HG03378 (cell line): ENCODE measurements around the gene IL9.

Experiments
- ATAC-seq: cut with Tn5 transposase; IDR thresholded peaks from one replicate; pipeline ENCODE4 v1.9.1; 2021; ENCODE audit warnings: mild to moderate bottlenecking, moderate library complexity; ENCODE audit not compliant: unreplicated experiment

The IL9 gene

DNA sequence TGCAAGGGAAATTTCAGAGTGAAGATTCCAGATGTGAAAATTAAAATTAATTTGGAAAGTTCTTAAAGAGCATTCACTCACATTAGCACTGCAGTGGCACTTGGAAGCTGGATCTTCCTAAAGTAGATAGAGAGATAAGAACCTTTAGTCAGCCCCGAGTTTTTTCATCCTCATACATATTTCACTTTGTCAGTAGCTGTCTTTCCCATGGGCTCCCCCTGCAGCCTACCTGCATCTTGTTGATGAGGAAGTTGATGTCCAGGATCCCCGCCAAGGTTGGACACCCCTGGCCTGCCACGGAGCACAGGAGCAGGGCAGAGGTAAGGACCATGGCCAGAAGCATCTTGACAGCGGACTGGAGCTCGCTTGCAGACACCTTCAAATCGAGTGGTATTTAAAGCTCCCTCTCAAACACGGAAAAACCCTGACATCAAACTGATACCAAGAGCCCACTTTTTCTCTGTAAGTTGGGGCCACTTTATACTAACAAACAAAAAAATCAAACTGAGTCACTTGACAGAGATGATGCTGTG is at the start of gene IL9:
Gene IL9 (minus strand): TSS at position 368 of the 533 bp plus-strand sequence. CDS start 25 bp downstream, at position 343.
- ATAC-seq: no peak

DNA sequence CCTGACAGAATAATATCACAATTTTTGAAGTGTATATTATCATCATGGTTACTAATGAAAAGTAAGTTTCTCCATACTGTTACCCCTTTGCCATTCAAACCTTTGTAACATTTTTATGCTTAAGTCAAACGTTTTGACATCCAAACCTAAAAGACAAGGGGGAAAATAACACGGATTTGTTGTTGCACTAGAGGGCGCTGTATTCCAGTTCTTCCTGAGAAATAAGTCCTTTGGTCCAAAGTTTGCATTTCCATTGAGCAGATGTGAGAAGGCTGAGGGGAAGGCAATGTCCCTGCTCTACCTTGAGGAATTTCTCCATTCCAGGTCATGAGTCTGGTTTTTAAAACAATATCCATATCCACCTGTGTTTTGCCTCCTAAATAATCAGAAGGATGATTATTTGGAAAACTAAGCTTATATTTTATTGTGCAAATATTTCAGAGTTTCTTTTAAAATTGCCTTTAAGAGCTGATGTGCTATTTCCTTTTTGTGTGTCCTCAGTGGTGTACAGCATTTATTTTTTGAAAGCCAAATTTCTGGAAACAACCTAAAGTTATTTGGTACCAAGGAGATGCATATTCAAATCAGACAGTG is 49.4 kb upstream of the IL9 start:
- no peak for ATAC-seq

DNA sequence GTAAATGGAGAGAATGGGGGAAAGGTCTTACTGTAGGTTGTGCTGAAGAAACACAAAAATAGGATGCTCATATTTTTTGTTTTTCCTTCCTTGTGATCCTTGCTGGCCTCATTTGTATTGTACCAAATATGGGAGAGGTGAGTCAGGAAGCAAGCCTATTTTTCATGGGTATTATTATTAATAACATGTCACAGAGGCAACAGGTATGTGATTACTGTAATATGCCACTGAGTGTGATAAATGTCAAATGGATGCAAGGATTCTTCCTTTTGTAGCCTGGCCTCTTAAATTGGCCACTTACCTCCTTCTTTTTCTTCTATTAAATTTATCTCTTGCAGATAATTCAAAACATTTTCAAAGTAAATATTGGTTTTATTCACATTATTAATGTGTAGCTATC is 48.9 kb upstream of the IL9 start:
- no peak for ATAC-seq

DNA sequence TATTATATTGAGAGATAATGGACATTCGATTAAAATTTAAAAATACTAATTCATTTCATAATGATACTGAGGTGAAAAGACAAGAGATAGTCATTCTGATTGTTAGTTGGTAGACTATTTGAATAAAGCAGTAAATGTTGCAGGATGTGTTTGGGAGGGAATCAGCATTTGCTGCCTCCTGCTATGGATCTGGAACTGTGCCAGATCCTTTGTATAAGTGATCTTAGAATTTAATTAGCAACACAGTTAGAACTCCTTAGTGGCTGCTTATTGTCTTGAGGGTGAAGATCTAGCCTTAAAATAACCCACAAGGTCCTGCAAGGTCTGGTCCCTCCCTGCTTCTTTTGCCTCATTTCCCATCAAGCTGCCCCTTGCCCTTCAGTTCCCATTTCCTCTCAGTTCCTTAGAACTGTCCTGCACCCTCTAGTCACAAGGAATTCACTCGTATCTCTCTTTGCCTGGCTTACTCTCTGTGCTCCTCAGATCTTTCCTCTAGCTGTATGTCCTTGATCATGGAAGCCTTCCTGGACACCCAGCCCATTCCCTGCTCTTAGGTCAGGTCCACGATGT is 46.6 kb upstream of the IL9 start:
- no peak for ATAC-seq

DNA sequence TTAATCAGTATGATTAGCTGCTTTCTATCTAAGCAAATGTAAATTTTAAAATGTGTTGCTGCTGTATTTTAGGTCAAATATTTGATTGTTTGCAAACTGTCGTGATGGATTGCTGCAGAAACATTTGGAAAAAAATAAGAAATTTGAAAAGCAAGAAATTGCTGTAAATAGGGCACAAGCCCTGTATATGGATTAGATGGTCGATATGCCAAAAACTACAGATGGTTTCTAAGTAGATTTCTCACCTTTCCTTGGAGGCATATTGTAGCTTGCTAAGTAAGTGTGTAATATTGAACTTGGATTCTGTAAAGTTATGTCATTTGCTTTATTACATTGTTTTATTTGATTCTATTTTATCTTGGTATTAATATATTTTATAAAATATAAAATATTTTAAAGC is 46.1 kb upstream of the IL9 start:
- no peak for ATAC-seq

DNA sequence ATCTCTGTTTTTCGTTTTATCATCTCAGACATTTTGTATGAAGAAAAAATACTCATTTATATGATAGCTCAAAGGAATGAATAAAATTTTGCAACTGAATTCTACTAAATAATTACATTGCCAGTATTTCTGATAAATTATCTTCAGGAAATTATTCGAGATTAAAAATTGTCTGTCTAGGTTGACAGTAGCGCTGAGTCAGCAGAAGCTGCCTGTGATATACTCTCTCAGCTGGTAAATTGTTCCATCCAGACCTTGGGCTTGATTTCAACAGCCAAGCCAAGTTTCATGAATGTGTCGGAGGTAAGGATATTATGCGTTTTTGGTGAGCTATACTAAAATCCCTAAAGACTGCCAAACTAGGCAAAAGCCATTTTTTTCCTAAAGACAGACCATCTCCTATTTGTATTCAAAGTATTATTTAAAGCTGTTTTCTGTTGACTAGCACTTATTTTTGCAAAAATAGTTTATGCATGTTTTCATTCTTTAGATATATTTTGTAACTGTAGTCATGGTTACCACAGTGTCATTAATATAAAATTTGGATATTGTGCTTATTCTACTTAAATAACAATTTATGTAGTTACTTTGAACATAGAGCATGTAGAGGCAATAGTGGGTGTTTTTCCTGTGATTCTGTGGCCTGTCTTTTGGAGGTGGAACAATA is 41.7 kb upstream of the IL9 start:
- ATAC-seq: no peak

DNA sequence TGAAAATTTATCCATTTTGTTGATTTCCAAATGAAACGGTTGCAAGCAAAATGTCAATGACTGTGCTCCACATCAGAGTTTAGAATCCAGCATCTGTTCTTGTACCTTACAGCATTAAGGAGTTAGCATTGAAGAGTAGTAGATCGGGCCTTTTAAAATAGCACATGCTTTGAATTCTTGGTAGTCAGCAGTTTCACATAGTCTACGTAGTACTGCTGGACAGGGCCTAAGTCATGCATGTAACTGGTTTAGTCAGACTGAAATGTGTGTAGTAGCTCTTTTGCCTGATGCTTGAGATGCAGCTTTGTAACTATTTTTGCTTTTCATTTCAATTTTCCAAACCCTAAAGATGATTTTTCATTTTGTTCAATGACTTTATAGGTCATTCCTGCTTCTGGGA is 39.3 kb upstream of the IL9 start:
- ATAC-seq: no peak

DNA sequence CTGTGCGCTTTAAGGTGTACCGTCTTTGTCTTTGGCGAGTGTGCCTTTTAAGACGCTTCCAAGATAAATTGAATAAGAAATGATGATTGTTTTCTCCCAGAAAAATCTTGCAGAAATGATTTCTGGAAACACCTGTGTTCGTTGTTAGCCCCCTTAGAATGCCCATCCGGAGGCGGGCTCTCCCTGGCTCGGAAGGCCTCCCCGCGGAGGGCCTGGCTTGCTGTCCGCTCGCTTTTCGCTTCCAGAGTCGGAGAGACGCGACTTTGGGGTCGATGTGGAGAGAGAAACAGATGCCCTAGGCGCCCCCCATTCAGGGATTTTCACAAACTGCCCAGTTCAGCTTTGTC is 35.3 kb upstream of the IL9 start:
- ATAC-seq: no peak

DNA sequence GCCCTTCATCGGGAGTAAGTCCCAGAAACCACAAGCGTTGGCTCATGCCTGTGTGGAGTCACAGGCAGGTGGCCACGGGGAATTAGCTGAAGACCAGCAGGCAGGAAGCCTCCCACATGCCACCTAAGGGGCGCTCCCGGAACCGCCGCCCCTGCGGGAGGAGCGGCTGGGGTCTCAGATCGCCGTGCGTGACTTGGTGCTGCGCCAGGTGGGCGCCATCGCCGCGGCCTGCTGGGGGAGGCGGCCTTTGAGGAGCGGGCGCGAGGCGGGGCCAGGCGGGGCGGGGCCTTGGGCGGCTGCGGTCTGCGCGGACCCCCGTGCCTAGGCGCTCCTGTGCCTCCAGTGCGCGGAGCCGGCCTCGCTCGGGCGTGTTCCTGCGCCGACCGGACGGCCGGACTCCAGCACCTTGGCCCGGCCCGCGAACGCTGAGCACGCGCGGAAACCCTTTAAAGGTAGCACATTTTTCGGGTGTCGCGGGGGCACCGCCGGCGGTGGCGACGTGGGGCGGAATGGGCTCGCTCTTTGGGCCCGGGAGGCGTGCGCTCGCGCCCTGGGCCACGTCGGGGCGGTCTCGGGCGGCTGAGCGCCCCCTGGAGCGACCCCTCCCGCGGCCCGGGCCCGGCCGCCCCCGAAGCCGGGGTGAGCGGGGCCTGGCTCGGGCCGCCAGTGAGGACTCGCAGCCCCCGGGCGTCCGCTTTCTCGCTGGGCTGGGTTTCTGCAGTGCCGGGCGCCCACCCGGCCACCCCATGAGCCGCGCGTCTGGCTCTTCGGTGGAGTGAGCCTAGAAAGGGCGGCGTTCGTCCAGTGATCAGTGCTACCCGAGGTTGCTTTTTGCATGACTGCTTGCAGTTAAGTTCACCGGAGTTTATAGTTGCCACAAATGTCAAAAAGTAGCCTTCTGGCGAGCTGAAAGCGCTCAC is 34.6 kb upstream of the IL9 start:
- ATAC-seq: no peak

DNA sequence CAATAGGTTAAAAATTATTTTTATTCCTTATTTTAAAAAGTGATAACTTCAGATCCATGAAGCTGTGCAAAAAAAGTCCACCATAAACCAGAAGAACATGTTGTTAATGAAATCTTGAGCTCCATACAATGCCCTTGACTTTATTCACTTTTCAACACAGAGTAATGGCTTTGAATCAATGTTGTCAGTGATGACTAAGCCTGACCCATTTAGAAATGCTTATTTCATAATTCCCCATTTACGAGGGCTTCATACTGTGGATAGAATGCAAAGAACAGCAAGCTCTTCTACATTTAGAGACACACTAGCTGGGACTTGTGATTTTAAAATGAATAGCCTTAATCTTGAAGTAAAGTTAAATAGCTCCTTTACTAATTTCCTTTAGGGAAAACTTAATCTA is 25.7 kb upstream of the IL9 start:
- no peak for ATAC-seq

DNA sequence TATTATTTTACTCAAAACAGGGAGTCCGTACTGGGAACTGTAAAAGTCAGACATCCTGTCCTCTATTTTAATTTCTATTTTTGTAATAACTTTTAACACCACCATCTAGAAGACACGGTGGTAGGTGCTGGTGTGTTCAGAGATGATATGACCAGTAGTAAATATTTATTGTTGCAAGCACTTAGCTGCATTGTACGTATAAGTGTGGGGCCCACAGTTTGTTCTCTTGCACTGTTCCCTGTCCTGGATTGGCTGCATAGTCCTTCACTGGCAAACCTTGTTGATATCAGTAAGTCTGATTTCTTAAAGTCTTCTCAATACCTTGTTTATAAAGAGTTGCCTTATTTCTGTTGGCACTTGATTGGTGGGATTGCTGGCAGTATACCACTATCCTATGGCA is 24.6 kb upstream of the IL9 start:
- ATAC-seq: no peak

DNA sequence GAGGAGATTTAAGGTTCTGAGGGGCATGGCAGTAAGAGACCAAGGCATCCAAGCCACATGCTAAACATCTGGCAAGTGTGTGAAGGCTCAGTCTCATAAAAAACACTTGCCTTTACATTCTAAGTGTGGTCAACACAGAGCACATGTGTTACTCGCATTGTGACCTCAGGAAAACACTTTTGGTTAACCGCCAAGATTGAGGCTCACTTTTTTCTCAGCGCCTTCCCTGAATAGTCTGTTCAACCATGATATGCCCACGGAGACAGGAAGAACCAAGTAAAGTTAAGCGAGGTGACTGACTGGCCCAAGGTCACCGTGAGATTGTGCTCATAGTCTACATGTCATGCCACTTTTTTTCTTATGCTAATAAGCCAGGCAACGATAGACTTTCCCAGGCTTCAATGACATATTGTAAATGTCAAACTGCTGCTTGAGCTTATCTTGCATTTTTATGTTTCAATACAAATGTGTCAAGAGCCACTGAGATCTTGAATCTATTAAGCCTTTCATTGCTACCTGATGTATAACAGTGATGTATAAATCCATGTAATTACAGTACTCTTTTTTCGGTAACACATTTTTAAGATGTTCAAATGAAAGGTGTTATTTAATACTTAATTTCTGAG is 21.1 kb upstream of the IL9 start:
- no peak for ATAC-seq

DNA sequence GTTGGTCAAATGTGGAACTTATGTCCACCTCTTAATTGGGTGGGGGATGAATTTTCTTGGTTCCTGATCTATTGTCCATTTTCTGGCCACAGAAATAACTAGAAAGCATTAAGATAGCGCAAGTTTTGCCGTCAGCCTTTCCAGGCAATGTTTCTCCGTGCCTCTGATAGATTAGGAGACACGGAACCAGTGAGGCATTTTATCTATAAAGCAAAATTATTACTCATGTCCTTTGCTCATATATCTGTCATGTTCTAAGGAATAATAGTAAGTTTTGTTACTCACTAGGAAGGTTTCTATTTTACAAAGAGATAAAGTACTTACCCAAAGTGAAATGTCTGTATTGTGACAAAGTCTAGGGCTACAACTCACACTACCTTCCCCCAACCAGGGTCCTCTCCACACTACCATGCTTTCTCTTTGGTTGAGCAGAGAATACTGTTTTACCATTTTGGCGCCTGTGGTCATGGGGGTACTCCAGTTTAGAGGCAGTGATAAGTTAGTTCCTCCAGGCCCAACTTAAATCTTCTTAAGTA is 19.9 kb upstream of the IL9 start:
- ATAC-seq: no peak

DNA sequence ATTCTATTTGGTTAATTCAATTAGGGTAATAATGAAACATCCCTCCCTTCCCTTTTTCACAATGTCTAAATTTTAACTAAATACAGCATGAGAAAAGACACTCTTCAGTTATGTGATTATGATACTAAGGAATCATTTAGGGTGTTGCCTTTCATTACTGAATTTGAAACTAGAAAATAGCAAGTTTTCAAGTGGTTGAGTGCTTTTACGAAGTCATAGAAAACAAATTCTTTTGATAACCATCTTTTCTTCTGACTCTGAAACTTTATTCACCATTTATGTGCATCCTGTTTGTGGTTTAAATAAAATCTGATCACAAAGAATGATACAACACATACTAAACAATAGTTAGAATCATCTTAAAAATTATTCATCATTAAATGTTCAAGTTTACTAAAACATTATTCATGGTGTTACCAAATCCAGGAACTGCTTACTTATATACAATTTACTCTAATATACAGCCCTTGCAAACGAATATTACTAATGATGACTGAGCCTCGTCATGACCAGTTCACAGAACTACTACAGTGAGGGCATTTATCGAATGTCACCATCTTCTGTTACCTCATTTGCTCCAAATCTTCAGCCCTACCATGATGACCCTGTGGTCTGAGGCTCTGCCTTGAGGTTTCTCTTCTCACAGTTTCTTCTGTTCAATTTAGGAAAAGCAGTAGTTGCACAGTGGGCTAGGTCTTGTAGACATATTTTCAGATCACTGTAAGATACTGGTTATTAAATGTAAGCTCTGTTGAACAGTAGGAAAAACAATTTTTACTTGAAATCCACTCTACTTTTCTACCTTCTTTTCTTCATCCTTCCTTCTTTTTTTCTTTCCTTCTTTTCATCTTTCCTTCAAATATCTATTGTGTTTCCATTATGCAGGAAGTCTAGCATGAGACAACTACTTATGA is 18.3 kb upstream of the IL9 start:
- ATAC-seq: no peak

DNA sequence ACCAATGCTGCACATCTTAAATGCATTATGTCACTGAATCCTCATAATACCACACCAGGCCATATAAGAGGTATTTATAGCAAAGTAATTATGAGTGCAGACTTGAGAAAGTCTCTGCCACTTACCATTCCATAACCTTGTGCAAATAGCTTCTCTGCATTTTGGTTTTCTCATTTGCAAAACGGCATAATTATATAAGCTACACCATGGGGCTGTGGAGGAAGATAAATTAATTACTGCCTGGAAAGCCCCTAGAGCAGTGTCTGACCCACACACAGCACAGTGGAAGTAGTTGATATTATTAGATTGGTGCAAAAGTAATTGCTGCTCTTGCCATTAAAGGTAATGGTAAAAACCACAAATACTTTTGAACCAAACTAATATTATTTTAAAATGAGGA is 9.5 kb upstream of the IL9 start:
- no peak for ATAC-seq

DNA sequence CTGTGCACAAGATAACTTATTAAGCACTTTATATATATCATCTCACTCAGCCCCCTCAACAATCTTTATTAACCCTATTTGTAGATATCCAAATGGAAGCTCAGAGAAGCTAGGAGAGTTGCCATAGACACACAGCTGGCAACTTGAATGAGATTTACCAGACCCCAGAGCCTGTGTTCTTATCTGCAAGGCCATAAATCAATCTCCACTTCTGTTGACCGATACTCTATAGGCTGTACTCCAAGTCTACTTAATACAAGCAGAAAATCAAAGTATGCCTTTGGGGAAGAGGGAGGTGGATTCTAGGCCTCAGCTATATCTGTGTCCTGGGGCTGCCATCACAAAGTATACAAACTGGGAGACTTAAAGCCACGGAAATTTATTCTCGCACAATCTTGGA is 6.0 kb upstream of the IL9 start:
- ATAC-seq: no peak

DNA sequence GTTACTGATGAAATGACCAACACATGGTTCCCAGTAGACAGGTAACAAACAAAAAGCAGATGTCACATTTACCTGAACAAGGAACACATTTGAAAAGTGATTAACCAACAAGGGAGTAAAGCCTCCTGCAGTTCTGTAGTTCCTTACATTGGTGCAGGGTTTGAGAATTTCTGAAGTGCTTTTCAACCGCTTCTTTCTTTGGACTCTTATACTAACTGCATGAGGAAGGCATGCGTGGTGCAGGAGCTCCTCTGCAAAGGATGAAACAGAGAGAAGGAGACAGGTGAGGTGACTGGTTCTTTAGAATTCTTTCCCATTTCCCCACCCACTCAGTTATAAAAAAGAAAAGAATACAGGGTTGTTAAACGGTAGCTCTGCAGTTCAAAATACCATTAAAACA is 4.6 kb upstream of the IL9 start:
- no peak for ATAC-seq

DNA sequence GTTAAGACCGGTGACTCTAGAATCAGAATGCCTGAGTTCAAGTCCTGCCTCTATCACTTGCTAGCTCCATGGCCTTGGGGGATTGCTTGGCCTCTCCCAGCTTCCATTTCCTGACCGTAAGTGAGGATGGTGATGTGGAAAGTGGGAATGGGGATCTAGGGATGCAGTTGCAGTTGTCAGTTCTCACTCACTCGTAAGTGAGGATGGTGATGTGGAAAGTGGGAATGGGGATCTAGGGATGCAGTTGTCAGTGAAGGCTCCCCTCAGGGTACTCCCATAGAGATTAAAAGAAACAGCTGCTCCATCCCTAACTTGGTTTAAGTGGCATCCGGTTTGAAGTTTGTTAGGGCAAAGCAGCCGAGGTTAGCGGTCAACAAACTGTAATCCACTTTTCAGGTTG is 3.0 kb upstream of the IL9 start:
- ATAC-seq: no peak

DNA sequence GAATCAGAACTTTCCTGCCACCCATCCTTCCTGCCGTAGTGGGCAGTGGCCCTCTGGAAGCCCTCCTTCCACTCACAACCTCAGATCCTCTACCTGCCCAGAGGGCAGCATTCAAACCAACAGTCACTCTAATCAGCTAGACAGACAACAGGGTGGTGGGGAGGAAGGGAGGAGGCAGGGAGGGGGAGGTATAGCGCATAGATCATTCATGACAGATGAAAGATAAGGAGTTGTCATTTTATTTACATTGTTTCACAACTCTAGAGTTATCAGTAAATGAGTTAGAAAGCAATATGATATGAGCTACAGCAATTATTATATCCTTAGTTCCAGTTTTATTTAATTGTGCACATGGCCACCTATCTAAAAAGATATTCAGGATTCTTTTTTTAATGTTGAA is 852 bp downstream of the IL9 start:
- ATAC-seq: no peak

DNA sequence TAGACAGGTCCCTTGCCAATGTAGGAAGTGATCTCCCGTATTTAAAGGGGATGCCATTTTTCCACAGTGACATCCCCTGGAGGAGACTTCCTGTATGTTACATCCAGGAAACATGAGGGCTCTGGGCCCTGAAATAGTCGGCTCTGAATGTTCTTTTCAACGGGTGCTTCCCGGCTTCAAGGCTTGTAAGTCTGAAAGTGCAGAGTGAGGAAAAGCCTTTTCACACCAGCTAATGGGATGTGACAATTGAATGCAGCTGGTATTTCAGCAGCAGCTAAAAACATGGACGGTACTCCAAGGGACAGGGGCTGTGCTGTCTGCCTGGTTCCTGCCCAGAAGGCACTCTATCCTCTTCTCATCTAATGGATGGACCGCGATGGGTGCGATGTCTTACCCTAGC is 1.4 kb downstream of the IL9 start:
- ATAC-seq: no peak
